HG02884 (cell line): Measurements from ENCODE around the gene MMUT.
A peak's percentile ranks its signal among the peaks of the same experiment; 100 is the strongest.
"Not testable (repeated sequence)": the region's sequence is repeated elsewhere in the genome, so short reads cannot be mapped to it uniquely, and the experiment has no call there.

Experiments
- ATAC-seq: cut with Tn5 transposase; IDR thresholded peaks from one replicate; pipeline ENCODE4 v1.9.1; 2021; ENCODE audit warnings: mild to moderate bottlenecking, moderate library complexity; ENCODE audit not compliant: unreplicated experiment

Gene MMUT

GRCh38 chr6:49462927-49463611, at the start of gene MMUT, which contains the start of gene CENPQ:
TSS of gene MMUT (minus strand) at chr6:49463253. CDS start at chr6:49459466, 3,787 bp downstream.
TSS of gene CENPQ (plus strand) at chr6:49463370. CDS start at chr6:49470177, 6,807 bp downstream.
- ATAC-seq = peak; percentile 97

GRCh38 chr6:49509342-49509741, 46.3 kb upstream of the MMUT start:
- no peak for ATAC-seq

GRCh38 chr6:49506569-49507111, 43.6 kb upstream of the MMUT start:
- ATAC-seq = no peak

- ATAC-seq = no peak
These were observed 41.6 kb upstream of the MMUT start for GRCh38 chr6:49504666-49505065.

- ATAC-seq = no peak
These were observed 36.6 kb upstream of the MMUT start, which contains the start of gene GLYATL3 for GRCh38 chr6:49499623-49500022. TSS of gene GLYATL3 (plus strand) at chr6:49499923. CDS start at chr6:49511991, 12,068 bp downstream.

GRCh38 chr6:49499126-49499525, 36.1 kb upstream of the MMUT start:
- ATAC-seq = no peak

- no peak for ATAC-seq
These were observed 34.3 kb upstream of the MMUT start for GRCh38 chr6:49497304-49497703.

- no peak for ATAC-seq
These were observed 27.6 kb upstream of the MMUT start for GRCh38 chr6:49490633-49491032.

GRCh38 chr6:49483380-49483779, 20.3 kb upstream of the MMUT start:
- ATAC-seq = not testable (repeated sequence)

GRCh38 chr6:49481846-49482245, 18.8 kb upstream of the MMUT start:
- ATAC-seq = not testable (repeated sequence)

- ATAC-seq = no peak
These were observed 16.4 kb upstream of the MMUT start for GRCh38 chr6:49479308-49479970.

GRCh38 chr6:49476564-49476963, 13.5 kb upstream of the MMUT start:
- not testable (repeated sequence) for ATAC-seq

GRCh38 chr6:49468042-49468441, 5.0 kb upstream of the MMUT start:
- ATAC-seq = no peak

- ATAC-seq = no peak
These were observed 1.6 kb upstream of the MMUT start for GRCh38 chr6:49464691-49465090.

GRCh38 chr6:49463612-49463967, 537 bp upstream of the MMUT start:
- ATAC-seq = no peak

GRCh38 chr6:49462599-49462926, 490 bp downstream of the MMUT start:
- ATAC-seq = peak; percentile 9

GRCh38 chr6:49462071-49462470, 982 bp downstream of the MMUT start:
- no peak for ATAC-seq

GRCh38 chr6:49457771-49458170, 5.3 kb downstream of the MMUT start:
- ATAC-seq = no peak

GRCh38 chr6:49454787-49455709, 8.0 kb downstream of the MMUT start:
- peak; percentile 71 for ATAC-seq

- no peak for ATAC-seq
These were observed 9.8 kb downstream of the MMUT start for GRCh38 chr6:49453221-49453620.

- ATAC-seq = no peak
These were observed 32.2 kb downstream of the MMUT start for GRCh38 chr6:49430866-49431265.
